Spleen (tissue), 7 donors: ENCODE measurements around the gene ZNF785.

Experiments
- POLR2A ChIP-seq, 3 donors: fragments of 450-650 bp; IDR thresholded peaks; one replicate each; pipeline ENCODE4 v1.5.1; 2017; ENCODE audit warnings: antibody characterized with exemption in 3 of 3, mild to moderate bottlenecking in 1 of 3
- TF ChIP-seq, protein P1 (sequence below), 11 experiments: fragments of 200-600 bp in 7 of 11; fragments of 450-650 bp in 4 of 11; sonication (generic) in 4 of 11; IDR thresholded peaks in 8 of 11; conservative IDR thresholded peaks in 3 of 11; 1 replicate in 7 of 11; 2 replicates in 4 of 11; pipeline versions ENCODE4 v1.4.0 to v1.8.0; 2016 to 2021; ENCODE audit warnings: antibody characterized with exemption in 11 of 11, inconsistent platforms in 4 of 11, mild to moderate bottlenecking in 1 of 11
- donor health status: DM: no; HTN: no; CAD: no; lungs with moderate emphysema.
- donor health status: DM: no; HTN: no; CAD: no.
- donor health status: DM: no; HTN: no; CAD: no.

DNA sequence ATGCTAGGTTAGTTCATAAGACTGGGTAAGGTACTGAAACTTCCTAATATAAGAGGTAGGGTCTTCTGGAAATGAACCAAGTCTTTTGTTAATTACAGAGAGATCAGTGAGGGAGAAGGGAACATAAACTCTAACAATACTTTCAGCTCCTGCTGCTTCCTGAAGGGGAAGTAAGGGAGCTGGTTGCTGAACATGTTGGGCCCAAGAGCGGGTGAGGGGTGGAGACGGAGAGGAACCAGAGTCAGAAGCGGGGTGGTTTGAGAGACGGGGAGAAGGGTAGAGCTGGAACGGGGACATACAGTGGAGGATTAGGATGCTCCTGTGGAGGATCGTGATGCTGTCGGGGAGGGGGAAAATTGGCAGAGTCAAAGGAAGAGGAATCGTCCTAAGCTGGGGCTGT lies 39.4 kb downstream of the ZNF785 start:
- no peak for TF ChIP-seq POLR2A (IDR thresholded peaks at IDR 0.05)
- TF ChIP-seq, protein P1, sequence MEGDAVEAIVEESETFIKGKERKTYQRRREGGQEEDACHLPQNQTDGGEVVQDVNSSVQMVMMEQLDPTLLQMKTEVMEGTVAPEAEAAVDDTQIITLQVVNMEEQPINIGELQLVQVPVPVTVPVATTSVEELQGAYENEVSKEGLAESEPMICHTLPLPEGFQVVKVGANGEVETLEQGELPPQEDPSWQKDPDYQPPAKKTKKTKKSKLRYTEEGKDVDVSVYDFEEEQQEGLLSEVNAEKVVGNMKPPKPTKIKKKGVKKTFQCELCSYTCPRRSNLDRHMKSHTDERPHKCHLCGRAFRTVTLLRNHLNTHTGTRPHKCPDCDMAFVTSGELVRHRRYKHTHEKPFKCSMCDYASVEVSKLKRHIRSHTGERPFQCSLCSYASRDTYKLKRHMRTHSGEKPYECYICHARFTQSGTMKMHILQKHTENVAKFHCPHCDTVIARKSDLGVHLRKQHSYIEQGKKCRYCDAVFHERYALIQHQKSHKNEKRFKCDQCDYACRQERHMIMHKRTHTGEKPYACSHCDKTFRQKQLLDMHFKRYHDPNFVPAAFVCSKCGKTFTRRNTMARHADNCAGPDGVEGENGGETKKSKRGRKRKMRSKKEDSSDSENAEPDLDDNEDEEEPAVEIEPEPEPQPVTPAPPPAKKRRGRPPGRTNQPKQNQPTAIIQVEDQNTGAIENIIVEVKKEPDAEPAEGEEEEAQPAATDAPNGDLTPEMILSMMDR (IDR thresholded peaks at IDR 0.05 in 8 of 11, conservative IDR thresholded peaks at IDR 0.05 in 3 of 11) = no peak
